Lung (tissue), 12 donors: ENCODE measurements around the gene STAM2. TPM values are rescaled to one million over a fixed set of nuclear protein-coding genes. Genes with fewer than 3 reads are reported as not detected.

Source experiments
- ATAC-seq: fragments of 200-7000 bp; cut with Tn5 transposase; one replicate; pipeline ENCODE4 v1.9.1; 2020; ENCODE audit warnings: moderate number of reproducible peaks; ENCODE audit not compliant: insufficient read depth, low FRiP score
- DNase-seq, 3 donors: peaks; one replicate each; pipeline ENCODE4 v3.0.0-alpha.2; 2013 to 2017
- H3K27ac ChIP-seq, 2 donors: one replicate each; pipeline ENCODE4 v1.5.1; 2013; ENCODE audit warnings: mild to moderate bottlenecking in 2 of 2, moderate library complexity in 2 of 2, control low read depth in 1 of 2, inconsistent platforms in 1 of 2, low read depth in 1 of 2, low read length in 1 of 2
- H3K27me3 ChIP-seq, 3 donors: one replicate each; pipeline ENCODE4 v1.5.1; 2013; ENCODE audit warnings: low read length in 2 of 3; ENCODE audit not compliant: control insufficient read depth in 3 of 3, insufficient read depth in 3 of 3
- H3K36me3 ChIP-seq, 4 donors: one replicate each; pipeline ENCODE4 v1.5.1; 2013; ENCODE audit warnings: low read length in 4 of 4, mild to moderate bottlenecking in 1 of 4, moderate library complexity in 1 of 4; ENCODE audit not compliant: control insufficient read depth in 4 of 4, insufficient read depth in 4 of 4
- H3K4me1 ChIP-seq, 5 donors: one replicate each; pipeline ENCODE4 v1.5.1; 2013; ENCODE audit warnings: low read length in 5 of 5, mild to moderate bottlenecking in 2 of 5, moderate library complexity in 1 of 5; ENCODE audit not compliant: control insufficient read depth in 5 of 5, insufficient read depth in 5 of 5
- H3K4me3 ChIP-seq: one replicate; pipeline ENCODE4 v1.5.1; 2013; ENCODE audit warnings: mild to moderate bottlenecking, control low read depth, moderate library complexity
- H3K9ac ChIP-seq, 2 donors: one replicate each; pipeline ENCODE4 v1.5.1; 2013; ENCODE audit warnings: low read length in 2 of 2, control low read depth in 1 of 2; ENCODE audit not compliant: insufficient read depth in 1 of 2
- H3K9me3 ChIP-seq, 4 donors: one replicate each; pipeline ENCODE4 v1.5.1; 2013; ENCODE audit warnings: low read length in 3 of 4, mild to moderate bottlenecking in 1 of 4, moderate library complexity in 1 of 4; ENCODE audit not compliant: control insufficient read depth in 4 of 4, insufficient read depth in 3 of 4
- WGBS, 2 donors: extraction: QIAGEN DNeasy Blood & Tissue Kit; methylation state at CpG; one replicate each; pipeline ENCODE4 v1.1.7; 2013; 5-methylcytosine and 5-hydroxymethylcytosine counted together
- polyA plus RNA-seq, 2 donors: library from polyadenylated mRNA; stranded (reverse); fragments of 200-250 nt; gene quantifications; one replicate each; pipeline ENCODE4 v1.2.1, GENCODE V29; 2013
- total RNA-seq, 2 donors: library from RNA; depleted of rRNA in 1 of 2; stranded (reverse); fragments of >200 nt in 1 of 2; gene quantifications; one replicate each; pipeline ENCODE4 v1.2.1, GENCODE V29; 2014 to 2021
- TF ChIP-seq, protein P1 (sequence below): IDR thresholded peaks from 2 replicates; pipeline ENCODE4 v1.5.1; 2012; ENCODE audit warnings: mild to moderate bottlenecking; ENCODE audit errors: control extremely low read depth, extremely low read depth
- donor health status: control.
- donor health status: control.
- donor health status: Bipolar disorder and iron deficiency.
- donor health status: healthy.
- donor health status: DM: yes; HTN: yes; CAD: no.

Gene STAM2
- total and polyA plus RNA-seq, 4 donors, result 8.0 to 62.1 (median 24.1) TPM

DNA sequence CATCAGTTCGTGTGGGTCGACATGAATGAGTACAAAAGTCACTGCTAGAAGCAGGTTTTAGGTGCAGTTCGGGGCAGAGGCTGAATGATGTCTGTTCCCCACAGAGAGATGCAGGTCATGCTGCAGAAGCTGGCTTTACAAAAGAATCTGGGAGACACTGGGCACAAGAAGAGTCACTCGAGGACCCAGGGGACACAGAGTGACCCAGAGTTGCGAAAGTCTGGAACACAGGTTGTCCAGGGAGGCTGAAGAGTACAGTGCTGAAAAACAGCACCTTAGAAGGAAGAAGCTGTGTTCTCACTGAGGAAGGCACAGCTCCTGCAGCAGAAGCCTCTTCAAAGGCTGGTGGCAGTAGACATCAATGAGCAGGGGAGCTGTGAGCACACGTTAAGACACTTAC is 91.5 kb downstream of the STAM2 start:
- WGBS, 2 donors, result 81 to 89% methylated on average over 6 of the region's 6 CpGs
- Histone ChIP-seq H3K4me1 (no peaks in the 10 kb centered on the region), H3K27me3 (no peaks in the 10 kb centered on the region), H3K9me3 (no peaks in the 10 kb centered on the region), H3K27ac (no peak overlapping the region), H3K9ac (no peak overlapping the region), H3K36me3 (no peaks in the 10 kb centered on the region), H3K4me3 (no peak overlapping the region)
- no peak for ATAC-seq
- TF ChIP-seq, protein P1, sequence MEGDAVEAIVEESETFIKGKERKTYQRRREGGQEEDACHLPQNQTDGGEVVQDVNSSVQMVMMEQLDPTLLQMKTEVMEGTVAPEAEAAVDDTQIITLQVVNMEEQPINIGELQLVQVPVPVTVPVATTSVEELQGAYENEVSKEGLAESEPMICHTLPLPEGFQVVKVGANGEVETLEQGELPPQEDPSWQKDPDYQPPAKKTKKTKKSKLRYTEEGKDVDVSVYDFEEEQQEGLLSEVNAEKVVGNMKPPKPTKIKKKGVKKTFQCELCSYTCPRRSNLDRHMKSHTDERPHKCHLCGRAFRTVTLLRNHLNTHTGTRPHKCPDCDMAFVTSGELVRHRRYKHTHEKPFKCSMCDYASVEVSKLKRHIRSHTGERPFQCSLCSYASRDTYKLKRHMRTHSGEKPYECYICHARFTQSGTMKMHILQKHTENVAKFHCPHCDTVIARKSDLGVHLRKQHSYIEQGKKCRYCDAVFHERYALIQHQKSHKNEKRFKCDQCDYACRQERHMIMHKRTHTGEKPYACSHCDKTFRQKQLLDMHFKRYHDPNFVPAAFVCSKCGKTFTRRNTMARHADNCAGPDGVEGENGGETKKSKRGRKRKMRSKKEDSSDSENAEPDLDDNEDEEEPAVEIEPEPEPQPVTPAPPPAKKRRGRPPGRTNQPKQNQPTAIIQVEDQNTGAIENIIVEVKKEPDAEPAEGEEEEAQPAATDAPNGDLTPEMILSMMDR, result no peak
- no peak for DNase-seq

DNA sequence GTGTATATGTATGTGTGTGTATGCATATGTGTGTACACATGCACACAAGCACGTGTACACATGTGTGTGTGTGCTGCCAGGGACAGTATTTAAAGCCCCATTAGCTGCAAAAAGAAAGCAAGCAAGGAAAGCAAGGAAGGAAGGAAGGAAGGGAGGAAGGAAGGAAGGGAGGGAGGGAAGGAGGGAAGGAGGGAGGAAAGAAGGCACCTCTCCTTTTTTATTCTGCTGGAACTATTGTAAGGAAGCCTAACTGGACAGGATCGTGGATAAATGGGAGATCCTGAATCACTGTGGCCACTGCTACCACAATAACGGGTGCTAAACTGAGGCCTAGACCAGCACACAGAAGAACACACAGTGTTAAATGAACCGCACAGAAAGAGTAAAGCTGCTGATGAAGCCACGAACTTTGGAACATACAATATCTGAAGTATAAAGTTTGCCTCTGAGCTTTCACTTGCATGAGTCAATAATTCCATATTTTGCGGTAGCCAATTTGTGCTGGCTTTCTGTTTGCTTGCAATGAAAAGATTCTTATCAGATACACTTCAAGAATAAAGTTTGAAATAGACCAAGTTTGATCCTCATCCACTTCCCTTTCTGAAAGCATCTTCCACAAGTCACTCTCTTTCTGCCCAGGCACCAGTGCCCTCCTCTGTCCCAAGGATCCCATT is 92.2 kb downstream of the STAM2 start:
- H3K9ac ChIP-seq, result no peak overlapping the region
- H3K27me3 ChIP-seq, result no peaks in the 10 kb centered on the region
- no peaks in the 10 kb centered on the region for H3K9me3 ChIP-seq
- no peak overlapping the region for H3K27ac ChIP-seq
- no peaks in the 10 kb centered on the region for H3K36me3 ChIP-seq
- H3K4me3 ChIP-seq, result no peak overlapping the region
- TF ChIP-seq, protein P1, result no peak
- no peaks in the 10 kb centered on the region for H3K4me1 ChIP-seq
- no peak for DNase-seq
- WGBS, 2 donors, result 84 to 90% methylated on average over 6 of the region's 6 CpGs
- no peak for ATAC-seq

DNA sequence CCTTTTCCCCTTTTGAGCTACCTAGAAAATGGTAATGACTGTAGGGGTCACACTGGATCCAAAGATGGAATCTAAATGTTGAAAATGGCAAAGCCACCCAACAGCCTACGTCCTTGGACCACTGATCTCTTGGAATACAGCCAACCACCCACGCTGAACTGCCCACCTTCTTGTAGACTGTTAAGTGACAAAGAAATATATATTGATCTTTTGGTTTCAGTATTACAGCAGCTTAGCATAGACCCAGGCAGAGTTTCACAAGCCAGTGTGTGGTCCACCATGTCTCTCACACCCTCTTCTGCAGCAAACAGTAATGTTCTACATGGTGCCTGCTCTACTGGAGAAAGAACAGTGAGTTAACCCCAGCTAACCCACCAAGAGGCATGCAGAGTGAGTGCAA is 96.9 kb downstream of the STAM2 start:
- ATAC-seq (no peak), DNase-seq (no peak)
- H3K4me3 ChIP-seq, result no peak overlapping the region
- no peaks in the 10 kb centered on the region for H3K27me3 ChIP-seq
- 85 to 87% methylated on average over 2 of the region's 2 CpGs for WGBS, 2 donors
- peaks cover 0 to 2% (median 0%) of the 10 kb centered on the region in 4 donors for H3K9me3 ChIP-seq
- no peak overlapping the region for H3K27ac ChIP-seq
- TF ChIP-seq, protein P1, result no peak
- no peak overlapping the region for H3K9ac ChIP-seq
- H3K36me3 ChIP-seq, result no peaks in the 10 kb centered on the region
- no peaks in the 10 kb centered on the region for H3K4me1 ChIP-seq

DNA sequence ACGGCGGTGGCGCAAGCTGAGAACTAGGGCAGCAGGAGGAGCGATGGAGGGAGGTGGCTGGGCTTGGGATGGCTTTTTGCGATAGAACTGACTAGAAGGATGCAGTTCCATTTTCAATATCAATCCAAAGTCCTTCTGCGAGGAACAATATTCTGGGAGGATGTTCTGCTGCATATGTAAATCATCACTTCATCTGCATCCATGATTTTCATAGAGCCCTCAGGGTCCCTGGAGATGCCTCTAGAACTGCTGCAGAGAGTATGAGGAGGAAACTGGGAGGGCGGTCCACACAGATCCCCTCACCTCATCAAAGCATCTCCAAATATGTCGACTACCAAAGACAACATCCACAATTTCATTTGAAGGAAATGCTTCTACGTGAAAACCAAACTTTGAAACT is 97.5 kb downstream of the STAM2 start:
- Histone ChIP-seq H3K9ac (no peak overlapping the region), H3K27ac (no peak overlapping the region), H3K4me1 (no peaks in the 10 kb centered on the region), H3K4me3 (no peak overlapping the region), H3K36me3 (no peaks in the 10 kb centered on the region), H3K9me3 (peaks cover 0 to 2% (median 0%) of the 10 kb centered on the region in 4 donors), H3K27me3 (no peaks in the 10 kb centered on the region)
- ATAC-seq (no peak), DNase-seq (no peak)
- 96 to 98% methylated on average over 9 of the region's 9 CpGs for WGBS, 2 donors
- TF ChIP-seq, protein P1, result no peak
